GM19043 (cell line): ENCODE data around the gene ZFAND3.

ENCODE experiments used
- ATAC-seq: cut with Tn5 transposase; IDR thresholded peaks from one replicate; pipeline ENCODE4 v1.9.1; 2021; ENCODE audit warnings: low read depth; ENCODE audit not compliant: unreplicated experiment

The ZFAND3 gene

DNA sequence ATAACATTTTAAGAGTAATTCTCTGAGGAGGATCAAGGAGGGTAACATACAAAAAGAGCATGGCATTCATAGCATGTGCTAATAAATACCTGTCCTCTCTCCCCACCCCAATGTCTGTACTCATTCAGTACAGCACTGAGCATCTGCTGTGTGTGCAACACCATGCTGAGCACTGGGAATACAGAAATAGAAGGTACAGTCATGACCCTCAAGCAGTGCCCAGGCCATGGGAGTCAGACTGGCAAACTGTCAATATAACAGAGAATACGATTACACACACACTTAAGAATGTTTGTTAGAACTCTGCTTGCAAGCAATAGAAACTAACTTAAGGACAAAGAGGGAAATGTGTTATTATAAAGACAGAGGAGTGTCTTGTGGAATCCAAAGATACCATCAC lies 24.7 kb upstream of the ZFAND3 start:
- no peak for ATAC-seq

DNA sequence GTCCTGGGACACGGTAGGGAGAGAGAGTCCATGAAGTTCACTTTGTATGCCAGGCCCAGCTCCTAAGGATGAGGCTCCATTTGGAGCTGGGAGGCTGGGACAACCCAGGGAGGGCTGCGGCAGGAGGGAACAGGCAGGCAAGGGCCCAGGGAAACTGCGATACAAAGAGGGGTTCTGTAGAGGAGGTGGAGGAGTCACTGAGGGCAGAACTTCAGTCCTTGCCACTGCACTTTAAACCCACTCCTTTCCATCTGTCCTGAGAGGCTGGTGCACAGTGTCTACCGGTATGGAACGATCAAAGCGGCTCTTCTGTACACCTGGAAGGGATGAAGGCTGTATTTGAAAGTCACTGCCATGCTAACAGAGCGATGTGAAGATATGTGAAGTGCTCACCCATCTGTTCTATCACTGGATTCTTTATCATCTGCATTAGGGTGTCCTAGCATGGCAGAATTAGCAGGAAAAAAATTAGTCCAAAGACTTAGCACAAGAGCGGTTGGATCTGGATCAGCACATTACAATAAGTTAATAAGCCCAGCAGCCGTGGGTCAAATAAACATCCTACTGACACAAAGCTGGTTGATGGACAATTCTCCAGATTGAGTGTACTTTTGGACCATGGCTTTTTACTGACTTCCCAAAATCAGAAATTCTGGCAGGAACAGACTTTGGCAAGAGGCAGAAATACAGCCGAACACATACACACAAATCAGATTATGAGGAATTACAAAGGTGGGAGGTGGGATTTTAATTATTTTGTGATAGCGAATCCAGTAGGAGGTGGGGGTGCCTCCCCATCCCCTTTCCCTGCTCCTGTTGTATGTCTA lies 20.9 kb upstream of the ZFAND3 start:
- no peak for ATAC-seq

GRCh38 chr6:37799263-37799644 lies 20.3 kb upstream of the ZFAND3 start:
- ATAC-seq, result no peak

GRCh38 chr6:37800703-37801604 lies 18.6 kb upstream of the ZFAND3 start:
- ATAC-seq, result no peak

GRCh38 chr6:37801605-37801940 lies 18.0 kb upstream of the ZFAND3 start:
- ATAC-seq, result no peak

GRCh38 chr6:37802810-37803209 lies 16.7 kb upstream of the ZFAND3 start:
- no peak for ATAC-seq

- ATAC-seq, result no peak
These were observed 14.9 kb upstream of the ZFAND3 start for GRCh38 chr6:37804586-37804985.

DNA sequence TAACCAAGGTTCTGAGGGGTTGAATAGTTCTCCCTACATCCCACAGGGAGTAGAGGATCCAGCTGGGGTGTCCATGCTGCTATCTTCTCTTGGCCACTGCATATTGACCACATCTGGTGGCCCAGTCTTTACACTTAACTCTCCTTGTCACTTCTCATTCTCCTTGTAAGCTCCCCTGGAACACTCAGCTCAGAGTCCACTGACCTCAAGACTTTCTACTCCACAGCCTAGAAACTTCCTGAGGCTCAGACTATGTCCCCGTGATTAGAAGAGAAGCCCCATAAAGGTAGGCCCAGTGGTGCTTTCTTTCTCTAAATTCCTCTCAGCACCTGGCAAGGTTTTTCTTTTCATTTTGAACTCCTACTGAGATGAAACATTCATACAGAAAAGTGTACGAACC lies 13.3 kb upstream of the ZFAND3 start:
- ATAC-seq, result no peak

- ATAC-seq, result no peak
These were observed 11.9 kb upstream of the ZFAND3 start for GRCh38 chr6:37807656-37808055.

DNA sequence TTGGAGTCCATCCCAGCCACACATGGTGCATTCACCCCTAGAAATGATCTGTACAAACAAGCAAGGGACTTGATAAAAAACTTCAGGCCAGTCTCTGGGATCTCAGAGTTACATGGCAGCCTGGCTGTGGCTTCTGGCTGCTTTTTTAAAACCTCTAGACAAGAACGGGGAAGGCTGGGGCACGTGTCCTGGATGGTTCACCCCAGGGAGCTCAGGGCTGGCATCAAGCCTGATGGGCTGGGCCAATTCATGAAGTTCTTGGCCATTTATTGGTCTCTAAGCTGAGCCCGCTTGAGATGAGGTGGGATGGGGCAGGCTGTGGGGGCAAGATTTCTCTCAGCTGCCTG lies 10.4 kb upstream of the ZFAND3 start:
- ATAC-seq, result no peak

- no peak for ATAC-seq
These were observed 6.7 kb upstream of the ZFAND3 start for GRCh38 chr6:37812841-37813240.

- no peak for ATAC-seq
These were observed 5.2 kb upstream of the ZFAND3 start for GRCh38 chr6:37814374-37814773.

- no peak for ATAC-seq
These were observed 2.7 kb upstream of the ZFAND3 start for GRCh38 chr6:37816599-37817375.

DNA sequence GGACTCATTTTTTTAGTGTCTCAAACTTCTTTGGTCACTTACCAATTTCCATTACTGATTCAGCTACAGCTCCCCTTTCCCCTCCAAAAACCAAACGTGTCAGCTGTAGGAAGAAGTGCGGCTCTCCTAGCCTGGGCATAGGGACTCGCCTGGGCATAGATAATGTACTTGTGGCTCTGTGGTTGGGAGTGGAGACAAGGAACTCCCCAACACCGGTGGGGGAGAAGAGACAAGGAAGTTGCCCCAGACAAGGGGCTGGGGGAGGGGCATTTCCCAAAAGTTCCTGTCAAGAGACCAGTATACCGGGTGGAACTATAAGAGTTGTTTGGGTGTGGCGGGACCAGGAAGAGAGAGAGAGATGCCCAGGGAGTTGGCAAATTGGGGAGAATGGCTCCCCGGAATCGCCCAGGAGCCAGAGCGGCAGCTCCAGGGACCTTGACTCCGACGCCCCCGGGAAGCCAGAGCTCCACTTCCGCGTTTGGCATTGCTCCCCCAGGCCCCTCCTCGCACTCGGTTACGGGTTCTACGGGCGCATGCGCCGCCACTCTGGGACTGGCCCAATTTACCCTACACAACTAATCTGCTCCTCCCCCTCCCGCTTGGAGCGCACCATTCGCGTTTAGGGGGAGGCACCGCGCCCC lies 871 bp upstream of the ZFAND3 start:
- peak; percentile 62 for ATAC-seq

DNA sequence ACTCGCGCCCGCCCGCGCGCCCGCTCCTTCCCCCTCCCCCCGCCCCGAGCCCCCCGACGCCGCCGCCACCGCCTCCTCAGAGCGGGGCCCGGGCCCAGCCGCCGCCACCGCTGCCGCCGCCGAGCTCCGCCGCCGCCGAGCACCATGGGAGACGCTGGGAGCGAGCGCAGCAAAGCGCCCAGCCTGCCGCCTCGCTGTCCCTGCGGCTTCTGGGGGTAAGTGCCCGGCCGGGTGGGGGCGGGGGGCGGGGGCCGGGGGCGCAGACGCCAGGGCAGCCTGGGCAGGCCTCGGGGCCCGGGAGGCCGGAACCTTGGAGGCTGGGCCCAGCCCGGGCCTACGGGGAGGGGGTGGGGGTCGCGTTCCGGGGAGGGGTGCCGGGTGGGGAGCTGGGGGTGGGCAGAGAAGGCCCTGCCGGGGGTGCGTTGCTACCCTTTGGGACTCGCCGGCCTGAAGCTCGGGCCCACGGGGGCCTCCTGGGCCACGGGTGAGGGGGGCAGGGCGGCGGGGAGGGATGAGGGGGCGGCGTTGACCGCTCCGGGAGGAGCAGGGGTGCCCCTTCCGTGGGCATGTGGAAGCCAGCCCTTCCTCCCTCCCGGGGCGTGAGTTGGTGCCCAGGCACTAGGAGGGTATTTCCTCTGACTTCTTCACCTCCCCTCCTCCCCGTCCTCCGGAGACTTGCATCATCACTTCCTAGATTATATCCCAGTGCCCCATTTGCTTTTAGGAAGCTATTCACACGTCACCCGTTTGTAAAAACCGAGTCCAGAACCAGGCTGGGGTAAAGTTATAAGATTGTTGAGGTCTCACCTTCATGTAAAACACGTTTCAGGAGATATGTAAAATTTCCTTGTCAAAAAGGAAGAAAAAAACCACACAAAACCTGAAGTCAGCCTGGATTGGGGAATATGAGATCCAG lies 533 bp downstream of the ZFAND3 start:
- ATAC-seq, result no peak

DNA sequence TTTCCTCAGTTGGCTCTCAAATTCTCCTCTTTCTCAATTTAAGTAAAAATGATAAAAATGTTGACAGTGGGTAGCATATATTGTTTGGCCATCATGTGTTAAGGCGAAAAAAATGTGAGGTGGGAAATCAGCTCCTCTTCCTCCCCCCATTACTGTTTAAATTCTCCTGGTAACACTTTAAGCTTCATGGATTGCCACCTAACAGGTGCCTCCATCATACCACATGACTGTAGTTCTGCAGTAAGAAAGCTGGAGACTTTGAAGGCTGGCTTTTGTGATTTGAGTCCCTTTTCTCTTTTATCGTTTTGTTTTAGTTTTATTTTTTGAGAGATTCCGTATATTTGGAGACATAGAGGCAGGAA lies 1.2 kb downstream of the ZFAND3 start:
- ATAC-seq, result no peak

DNA sequence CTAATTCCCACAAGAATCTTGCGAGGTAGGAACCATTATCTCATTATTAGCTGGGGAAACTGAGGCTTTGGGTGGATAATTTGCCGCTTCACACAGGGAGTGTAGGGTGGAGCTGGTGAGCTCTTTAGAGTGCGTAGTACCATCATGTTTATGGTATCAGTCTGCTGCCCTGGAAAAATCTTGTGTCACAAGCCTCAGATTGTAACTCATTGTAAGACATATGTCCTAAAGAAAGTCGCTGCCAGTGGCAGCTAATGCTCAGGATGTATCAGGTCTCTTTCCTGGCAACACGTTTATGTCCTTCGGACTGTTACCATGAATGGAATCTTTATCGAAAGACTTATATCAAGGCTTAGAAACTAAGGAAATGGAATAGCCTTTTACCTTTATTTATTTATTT lies 1.9 kb downstream of the ZFAND3 start:
- ATAC-seq, result no peak

DNA sequence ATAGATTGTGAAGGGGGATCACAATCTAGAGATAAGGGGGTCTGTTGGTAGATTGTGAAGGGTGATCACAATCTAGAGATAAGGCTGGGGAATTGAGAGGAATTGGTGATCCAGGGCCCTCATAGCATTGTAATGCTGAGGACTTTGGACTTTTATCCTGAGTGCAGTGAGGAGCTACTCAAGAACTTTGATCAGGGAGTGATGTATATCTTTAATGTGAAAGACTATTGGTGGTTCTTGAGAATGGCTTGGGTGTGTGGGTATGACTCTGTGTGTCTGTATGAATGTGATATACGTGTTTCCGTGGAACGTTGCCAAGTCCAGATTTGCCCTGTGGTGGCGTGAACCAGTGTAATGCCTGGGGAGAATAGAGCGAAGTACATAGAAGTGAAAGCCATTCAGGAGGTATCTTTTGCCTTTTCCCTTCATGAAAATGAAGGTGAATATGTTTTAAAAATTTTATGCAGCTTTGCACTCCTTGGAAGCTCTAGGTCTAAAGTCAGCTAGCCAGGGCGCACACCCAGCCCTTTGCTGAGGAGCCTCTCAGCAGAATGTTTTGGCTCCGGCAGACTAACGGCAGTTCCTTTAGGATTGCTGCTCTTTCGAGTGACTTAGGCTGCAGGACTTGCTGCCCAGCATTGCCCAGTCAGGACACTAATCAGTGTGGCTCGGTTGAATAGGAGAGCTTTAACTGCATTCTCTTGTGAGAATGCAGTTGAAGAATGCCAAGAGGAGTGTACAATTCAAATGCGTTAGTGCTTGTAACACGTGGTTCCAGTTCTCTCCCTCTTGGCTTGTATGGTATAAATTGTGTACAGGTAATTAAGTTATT lies 3.5 kb downstream of the ZFAND3 start:
- no peak for ATAC-seq

DNA sequence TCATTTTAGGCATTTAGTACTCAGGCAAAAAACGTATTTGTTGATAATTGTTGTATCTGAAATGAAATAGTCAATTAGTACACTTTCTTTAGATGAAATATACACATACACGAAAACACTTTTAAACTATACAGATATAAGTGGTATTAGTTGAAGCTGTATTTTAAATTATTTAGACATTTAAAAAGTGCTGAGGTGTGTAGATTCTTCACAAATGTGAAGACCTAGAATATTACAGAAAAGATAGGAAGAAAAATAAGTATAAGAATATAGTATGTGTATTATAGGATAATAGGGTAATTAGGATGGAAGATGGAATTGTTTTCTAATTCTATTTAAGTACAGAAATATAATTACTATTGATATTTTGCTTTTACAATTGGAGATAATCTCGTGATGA lies 4.6 kb downstream of the ZFAND3 start:
- ATAC-seq, result no peak
